GM10248 (cell line): ENCODE measurements around the gene WIPF1.

Experiments used
- CTCF ChIA-PET: fragments of 300-600 bp; sonication (Branson Sonifier 250); formaldehyde crosslinking; extraction: SDS; loops from one replicate; lab custom pipeline; 2021; ENCODE audit warnings: antibody characterized with exemption; lab: Yijun Ruan, JAX
- POLR2A ChIA-PET: fragments of 350-650 bp; sonication (Branson Sonifier 250); formaldehyde crosslinking; extraction: SDS; loops from one replicate; lab custom pipeline; 2020; ENCODE audit warnings: antibody characterized with exemption; lab: Yijun Ruan, JAX
- DNase-seq: peaks from one replicate; pipeline ENCODE4 v3.0.0; 2012; ENCODE audit errors: extremely low spot score
- TF ChIP-seq, protein P1 (sequence below): IDR thresholded peaks from 2 replicates; pipeline ENCODE4 v1.5.1; 2012; ENCODE audit warnings: mild to moderate bottlenecking, low read depth; ENCODE audit errors: extremely low read depth, missing control alignments, control extremely low read depth

The WIPF1 gene

DNA sequence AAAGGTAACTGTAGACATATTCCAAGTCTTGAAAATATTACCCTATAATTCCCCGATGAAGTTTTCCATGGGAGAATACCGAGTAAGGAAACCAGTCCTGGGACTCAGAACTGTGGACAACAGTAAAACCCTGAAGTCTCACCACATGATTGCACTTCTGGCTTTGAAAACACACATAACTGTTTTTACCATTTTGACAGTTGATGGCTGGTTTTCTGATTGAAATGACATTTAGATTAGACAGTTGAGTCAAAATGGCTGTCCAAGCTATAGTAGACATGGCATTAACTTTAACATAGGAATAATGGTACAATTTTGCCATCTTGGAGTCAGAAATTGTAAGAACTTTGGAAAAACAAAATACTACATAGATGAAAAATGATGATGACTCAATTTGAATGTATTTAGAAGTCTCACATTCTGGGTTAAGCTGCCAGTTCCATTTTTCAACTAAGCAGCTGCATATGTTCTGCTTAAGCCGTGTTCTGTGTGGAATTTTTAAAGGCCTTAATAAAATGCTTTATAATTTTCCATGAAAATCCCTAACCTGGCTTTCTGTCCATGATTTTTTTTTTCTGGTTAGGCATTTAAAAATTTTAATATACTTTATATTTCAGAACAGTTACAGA lies 38.3 kb upstream of the WIPF1 start:
- DNase-seq = no peak
- TF ChIP-seq, protein P1, sequence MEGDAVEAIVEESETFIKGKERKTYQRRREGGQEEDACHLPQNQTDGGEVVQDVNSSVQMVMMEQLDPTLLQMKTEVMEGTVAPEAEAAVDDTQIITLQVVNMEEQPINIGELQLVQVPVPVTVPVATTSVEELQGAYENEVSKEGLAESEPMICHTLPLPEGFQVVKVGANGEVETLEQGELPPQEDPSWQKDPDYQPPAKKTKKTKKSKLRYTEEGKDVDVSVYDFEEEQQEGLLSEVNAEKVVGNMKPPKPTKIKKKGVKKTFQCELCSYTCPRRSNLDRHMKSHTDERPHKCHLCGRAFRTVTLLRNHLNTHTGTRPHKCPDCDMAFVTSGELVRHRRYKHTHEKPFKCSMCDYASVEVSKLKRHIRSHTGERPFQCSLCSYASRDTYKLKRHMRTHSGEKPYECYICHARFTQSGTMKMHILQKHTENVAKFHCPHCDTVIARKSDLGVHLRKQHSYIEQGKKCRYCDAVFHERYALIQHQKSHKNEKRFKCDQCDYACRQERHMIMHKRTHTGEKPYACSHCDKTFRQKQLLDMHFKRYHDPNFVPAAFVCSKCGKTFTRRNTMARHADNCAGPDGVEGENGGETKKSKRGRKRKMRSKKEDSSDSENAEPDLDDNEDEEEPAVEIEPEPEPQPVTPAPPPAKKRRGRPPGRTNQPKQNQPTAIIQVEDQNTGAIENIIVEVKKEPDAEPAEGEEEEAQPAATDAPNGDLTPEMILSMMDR = no peak
- CTCF ChIA-PET = interaction anchor here (1.1 to 1.6 kb wide), 4 partner anchors 15 to 31 kb away, joined by 3 to 4 read pairs (median 3); no protein-coding TSS in a partner anchor
- POLR2A ChIA-PET = no interaction called here

DNA sequence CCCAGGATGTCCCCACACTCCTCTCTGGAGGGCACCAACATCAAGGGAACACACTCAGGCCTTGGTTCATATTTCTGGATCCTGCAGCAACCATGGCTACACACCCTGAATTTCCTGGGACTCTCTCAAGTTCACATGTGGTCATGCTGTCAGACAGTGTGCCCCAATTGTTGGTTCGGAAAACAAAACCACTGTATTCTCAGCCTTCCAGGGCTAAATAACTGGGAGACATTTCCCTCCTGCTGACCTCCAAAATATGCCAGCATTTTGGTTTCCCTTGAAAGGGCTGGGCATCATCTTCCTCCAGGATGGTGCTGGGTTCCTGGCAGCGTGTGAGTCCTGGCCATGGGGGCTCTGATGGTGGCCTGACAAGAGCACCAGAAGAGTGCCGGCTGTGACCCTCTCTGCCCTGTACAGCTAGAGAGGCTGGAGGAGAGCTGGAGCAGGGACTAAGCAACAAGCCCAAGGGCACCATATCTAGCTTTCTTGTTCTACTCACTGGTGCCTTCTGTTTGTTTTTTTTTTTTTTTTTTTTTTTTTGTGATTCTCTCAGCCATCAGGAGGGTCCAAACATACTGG lies 37.5 kb upstream of the WIPF1 start:
- POLR2A ChIA-PET = interaction anchor here (0.6 kb wide), 1 partner anchor 158 kb away, joined by 3 read pairs; no protein-coding TSS in a partner anchor
- CTCF ChIA-PET = interaction anchor here (1.1 to 2.9 kb wide), 7 partner anchors 15 to 39 kb away, joined by 3 to 15 read pairs (median 6); partner anchors contain the start of gene WIPF1
- DNase-seq = no peak
- TF ChIP-seq, protein P1 = no peak

DNA sequence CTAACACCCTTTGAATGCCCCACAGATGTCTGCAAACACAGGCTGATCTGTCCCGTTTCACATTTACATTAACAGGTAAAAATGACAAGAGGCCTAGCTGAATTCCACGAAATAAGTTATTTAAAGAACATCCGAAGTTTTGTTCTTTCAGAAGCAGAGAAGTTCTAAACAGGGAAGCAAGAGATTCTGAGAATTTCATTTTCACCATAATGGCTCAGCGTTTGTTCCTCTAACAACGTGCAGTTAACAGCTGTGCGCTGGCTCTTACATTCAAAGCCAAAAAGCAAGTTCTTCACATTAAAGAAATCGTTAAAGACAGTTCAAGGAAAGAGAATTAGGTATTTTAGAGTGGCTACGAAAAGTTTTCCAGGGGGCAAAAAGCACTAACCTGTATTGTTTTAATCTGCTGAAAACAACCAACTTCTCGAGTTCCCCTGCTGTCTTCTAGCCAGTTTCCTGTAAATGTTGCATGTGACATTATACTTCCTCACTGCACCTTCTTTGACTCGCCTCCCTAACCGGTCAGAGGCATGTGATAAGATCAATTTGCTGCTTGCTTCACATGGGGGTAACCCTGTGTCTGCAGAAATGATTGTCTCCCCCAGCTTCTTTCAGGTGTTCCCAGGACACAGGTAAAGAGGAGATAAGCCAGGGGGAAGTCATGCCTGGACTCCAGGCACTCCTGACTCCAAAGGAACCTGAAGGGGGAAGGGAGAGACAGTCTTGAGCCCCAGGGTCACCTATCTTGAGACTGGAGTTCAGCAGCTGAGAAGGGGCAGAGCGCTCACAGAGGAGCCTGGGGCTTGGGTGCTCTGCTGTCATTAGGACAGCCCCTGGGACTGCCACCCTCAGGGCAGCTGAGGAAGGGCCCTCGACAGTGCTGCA lies 36.8 kb upstream of the WIPF1 start:
- ChIA-PET CTCF (interaction anchor here (0.8 to 2.9 kb wide), 12 partner anchors 16 to 87 kb away, joined by 3 to 15 read pairs (median 5); partner anchors contain the start of gene WIPF1), POLR2A (interaction anchor here (0.6 kb wide), 2 partner anchors 37 to 157 kb away, joined by 3 read pairs; partner anchors contain the start of gene WIPF1)
- TF ChIP-seq, protein P1 = peak; percentile 35
- DNase-seq = peak; percentile 49

DNA sequence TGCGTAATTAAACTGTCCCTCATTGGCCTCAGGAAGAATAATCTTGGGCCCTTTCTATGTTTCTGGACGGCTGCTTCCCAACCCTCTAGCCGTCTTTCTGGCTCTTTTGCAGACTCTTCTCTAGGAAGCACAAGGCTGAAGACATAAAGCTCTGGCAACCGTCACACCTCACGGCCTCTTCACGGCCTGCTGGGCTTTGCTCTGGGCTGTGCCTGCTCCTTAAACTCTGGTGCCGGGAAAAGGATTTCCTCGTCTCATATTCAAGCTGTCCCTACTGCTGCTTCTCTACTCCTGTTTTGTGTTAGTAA lies 36.0 kb upstream of the WIPF1 start:
- TF ChIP-seq, protein P1 = no peak
- DNase-seq = no peak
- POLR2A ChIA-PET = interaction anchor here (0.6 kb wide), 1 partner anchor 36 kb away, joined by 3 read pairs; the partner anchor contains the start of gene WIPF1
- CTCF ChIA-PET = interaction anchor here (0.7 to 2.9 kb wide), 16 partner anchors 10 to 171 kb away, joined by 3 to 15 read pairs (median 4); partner anchors contain the start of gene WIPF1

DNA sequence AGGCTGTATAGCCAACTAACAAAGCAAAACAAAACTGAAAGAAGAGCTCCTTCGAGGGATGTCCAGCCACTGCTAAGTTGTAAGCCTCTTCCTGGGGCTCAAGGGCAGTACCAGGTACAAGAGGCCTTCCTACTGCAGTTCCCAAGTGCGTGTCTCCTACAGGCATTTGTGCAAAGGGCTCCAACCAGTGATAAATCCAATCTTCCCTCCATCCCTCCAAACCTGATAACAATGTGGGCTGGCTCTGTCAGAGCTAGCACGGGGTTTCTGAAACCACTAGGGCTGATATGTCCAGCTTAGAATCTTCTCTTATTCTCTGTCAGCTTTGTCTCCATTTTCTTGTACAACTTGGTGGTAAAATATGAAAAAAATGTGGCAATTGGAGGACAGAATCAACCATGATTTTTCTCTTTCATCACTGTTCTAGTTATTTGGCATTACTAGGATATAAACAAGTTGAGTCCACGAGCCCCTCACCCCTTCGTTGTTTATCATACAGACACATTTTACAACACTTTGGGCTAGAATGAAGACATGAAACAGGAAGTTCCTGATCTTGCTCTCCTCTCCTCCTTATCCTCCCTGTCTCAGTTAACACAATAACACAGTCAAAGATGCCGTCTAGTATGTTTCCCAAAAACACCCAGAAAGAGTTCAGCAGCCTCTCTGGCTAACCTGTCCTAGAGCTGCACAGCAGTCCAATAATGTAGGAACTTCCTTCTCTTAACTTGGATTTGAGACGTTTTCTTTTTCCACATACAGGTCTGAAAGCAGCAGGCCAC lies 35.4 kb upstream of the WIPF1 start:
- DNase-seq = no peak
- CTCF ChIA-PET = interaction anchor here (0.7 to 2.9 kb wide), 23 partner anchors 9 to 170 kb away, joined by 3 to 15 read pairs (median 3); partner anchors contain the start of gene WIPF1
- POLR2A ChIA-PET = interaction anchor here (1.0 kb wide), 1 partner anchor 22 kb away, joined by 5 read pairs; no protein-coding TSS in a partner anchor
- TF ChIP-seq, protein P1 = no peak
